Upper lobe of left lung (tissue), 4 donors: ENCODE data around the gene MAPRE3.

ENCODE experiments used
- EP300 ChIP-seq, 4 donors: sonication (generic); formaldehyde crosslinking; IDR thresholded peaks; one replicate each; pipeline ENCODE4 v1.5.1; 2017; ENCODE audit warnings: antibody characterized with exemption in 4 of 4, control low read depth in 2 of 4
- POLR2A ChIP-seq, 4 donors: fragments of 450-650 bp; IDR thresholded peaks; one replicate each; pipeline ENCODE4 v1.5.1; 2016 to 2017; ENCODE audit warnings: antibody characterized with exemption in 4 of 4, mild to moderate bottlenecking in 2 of 4
- POLR2AphosphoS5 ChIP-seq, 2 donors: sonication (generic); formaldehyde crosslinking; IDR thresholded peaks; one replicate each; pipeline ENCODE4 v1.5.1; 2017; ENCODE audit warnings: antibody characterized with exemption in 2 of 2
- TF ChIP-seq, protein P1 (sequence below), 6 experiments: fragments of 450-650 bp in 4 of 6; fragments of 200-600 bp in 2 of 6; sonication (generic) in 2 of 6; IDR thresholded peaks; one replicate each; pipeline ENCODE4 v1.5.1; 2016 to 2019; ENCODE audit warnings: antibody characterized with exemption in 6 of 6

DNA sequence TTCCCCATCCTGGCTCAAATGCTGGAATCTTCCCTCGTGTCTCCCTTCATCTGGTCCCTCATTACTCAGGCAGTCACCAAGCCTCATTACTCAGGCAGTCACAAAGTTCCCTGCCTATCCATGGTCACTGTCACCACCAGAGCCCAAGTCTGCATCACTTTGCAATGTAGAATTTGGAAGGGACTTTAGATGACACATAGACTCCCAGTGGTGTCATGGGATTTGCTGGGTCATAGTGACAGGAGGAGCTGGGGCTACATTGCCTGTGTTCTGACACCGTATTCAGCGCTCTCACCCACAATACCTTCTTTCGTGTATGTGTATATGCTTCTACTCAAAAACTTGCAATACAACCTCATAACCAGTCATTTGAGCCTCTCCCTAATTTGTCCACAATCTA is 105.9 kb downstream of the MAPRE3 start:
- TF ChIP-seq POLR2AphosphoS5 (IDR thresholded peaks at IDR 0.05) (no peak), POLR2A (IDR thresholded peaks at IDR 0.05) (no peak), EP300 (IDR thresholded peaks at IDR 0.05) (no peak)
- TF ChIP-seq, protein P1, sequence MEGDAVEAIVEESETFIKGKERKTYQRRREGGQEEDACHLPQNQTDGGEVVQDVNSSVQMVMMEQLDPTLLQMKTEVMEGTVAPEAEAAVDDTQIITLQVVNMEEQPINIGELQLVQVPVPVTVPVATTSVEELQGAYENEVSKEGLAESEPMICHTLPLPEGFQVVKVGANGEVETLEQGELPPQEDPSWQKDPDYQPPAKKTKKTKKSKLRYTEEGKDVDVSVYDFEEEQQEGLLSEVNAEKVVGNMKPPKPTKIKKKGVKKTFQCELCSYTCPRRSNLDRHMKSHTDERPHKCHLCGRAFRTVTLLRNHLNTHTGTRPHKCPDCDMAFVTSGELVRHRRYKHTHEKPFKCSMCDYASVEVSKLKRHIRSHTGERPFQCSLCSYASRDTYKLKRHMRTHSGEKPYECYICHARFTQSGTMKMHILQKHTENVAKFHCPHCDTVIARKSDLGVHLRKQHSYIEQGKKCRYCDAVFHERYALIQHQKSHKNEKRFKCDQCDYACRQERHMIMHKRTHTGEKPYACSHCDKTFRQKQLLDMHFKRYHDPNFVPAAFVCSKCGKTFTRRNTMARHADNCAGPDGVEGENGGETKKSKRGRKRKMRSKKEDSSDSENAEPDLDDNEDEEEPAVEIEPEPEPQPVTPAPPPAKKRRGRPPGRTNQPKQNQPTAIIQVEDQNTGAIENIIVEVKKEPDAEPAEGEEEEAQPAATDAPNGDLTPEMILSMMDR (IDR thresholded peaks at IDR 0.05): no peak
